ENCODE results near the gene FAM151A. TPM values are rescaled to one million over a fixed set of nuclear protein-coding genes. Genes with fewer than 3 reads are reported as not detected.

Gene FAM151A
- total RNA-seq, 1 experiment from 2014 or later, result not detected

DNA sequence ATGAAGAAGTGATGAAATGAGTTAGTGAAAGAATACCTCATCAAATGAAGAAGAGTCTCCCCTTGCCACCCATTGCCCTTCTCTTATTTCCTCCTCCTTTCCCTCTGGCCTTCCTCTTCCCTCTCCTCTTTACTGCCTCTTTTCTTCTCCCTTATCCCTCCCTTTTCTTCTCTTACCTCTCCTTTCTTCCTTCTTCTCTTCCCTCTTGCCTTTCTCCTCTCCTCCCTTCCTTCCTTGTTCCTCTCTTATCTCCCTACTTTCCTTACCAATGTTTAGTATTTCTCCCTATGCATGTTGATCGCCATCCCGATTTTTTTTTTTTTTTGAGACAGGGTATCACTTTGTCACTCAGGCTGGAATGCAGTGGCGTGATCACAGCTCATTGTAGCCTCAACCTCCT, 27.1 kb upstream of the FAM151A start:
- Mint-ChIP-seq H3K4me3 (ENCODE audit: low read depth, unreplicated experiment) (no peak overlapping the region), H3K27me3 (ENCODE audit: unreplicated experiment) (peaks cover 28% of the 10 kb centered on the region), H3K27ac (ENCODE audit: unreplicated experiment) (no peak overlapping the region), H3K9me3 (ENCODE audit: low read depth, unreplicated experiment) (no peaks in the 10 kb centered on the region), H3K4me1 (ENCODE audit: low read depth, unreplicated experiment) (peaks cover 13% of the 10 kb centered on the region), H3K36me3 (ENCODE audit: insufficient read depth, unreplicated experiment) (no peaks in the 10 kb centered on the region)
- CTCF ChIA-PET, result interaction anchor here (0.6 kb wide), 1 partner anchor 73 kb away, joined by 3 read pairs; no protein-coding TSS in a partner anchor
- BruUV-seq (replicated peaks), result no TSS peak
- intact Hi-C loops (cut with micrococcal nuclease; ENCODE audit: unreplicated experiment), result no loop called here
- TF ChIP-seq, protein P1, sequence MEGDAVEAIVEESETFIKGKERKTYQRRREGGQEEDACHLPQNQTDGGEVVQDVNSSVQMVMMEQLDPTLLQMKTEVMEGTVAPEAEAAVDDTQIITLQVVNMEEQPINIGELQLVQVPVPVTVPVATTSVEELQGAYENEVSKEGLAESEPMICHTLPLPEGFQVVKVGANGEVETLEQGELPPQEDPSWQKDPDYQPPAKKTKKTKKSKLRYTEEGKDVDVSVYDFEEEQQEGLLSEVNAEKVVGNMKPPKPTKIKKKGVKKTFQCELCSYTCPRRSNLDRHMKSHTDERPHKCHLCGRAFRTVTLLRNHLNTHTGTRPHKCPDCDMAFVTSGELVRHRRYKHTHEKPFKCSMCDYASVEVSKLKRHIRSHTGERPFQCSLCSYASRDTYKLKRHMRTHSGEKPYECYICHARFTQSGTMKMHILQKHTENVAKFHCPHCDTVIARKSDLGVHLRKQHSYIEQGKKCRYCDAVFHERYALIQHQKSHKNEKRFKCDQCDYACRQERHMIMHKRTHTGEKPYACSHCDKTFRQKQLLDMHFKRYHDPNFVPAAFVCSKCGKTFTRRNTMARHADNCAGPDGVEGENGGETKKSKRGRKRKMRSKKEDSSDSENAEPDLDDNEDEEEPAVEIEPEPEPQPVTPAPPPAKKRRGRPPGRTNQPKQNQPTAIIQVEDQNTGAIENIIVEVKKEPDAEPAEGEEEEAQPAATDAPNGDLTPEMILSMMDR (IDR thresholded peaks at IDR 0.05; ENCODE audit: unreplicated experiment), result no peak
- no peak for DNase-seq

DNA sequence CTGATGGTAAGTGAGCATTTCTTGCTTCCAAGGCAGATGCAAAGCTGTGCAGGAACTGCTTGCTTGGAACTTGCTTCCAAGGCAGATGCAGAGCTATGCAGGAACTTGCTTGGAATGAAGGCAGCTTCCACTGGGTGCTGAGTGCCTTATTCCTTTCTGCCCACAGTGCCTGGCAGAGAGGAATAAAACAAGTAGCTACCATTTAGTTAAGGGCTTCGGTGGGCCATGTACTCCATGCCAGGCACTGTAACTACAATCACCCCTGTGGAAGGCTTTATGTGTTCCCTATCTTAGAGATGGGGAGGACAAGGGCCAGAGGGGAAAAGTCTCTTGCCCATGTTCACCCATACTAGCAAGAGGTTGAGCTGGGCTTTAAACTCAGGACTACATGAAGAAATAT, 26.6 kb upstream of the FAM151A start:
- H3K27ac Mint-ChIP-seq (ENCODE audit: unreplicated experiment), result no peak overlapping the region
- H3K36me3 Mint-ChIP-seq (ENCODE audit: insufficient read depth, unreplicated experiment), result no peaks in the 10 kb centered on the region
- H3K27me3 Mint-ChIP-seq (ENCODE audit: unreplicated experiment), result peaks cover 28% of the 10 kb centered on the region
- CTCF ChIA-PET, result no interaction called here
- DNase-seq, result no peak
- no TSS peak for BruUV-seq (replicated peaks)
- no peak overlapping the region for H3K4me3 Mint-ChIP-seq (ENCODE audit: low read depth, unreplicated experiment)
- TF ChIP-seq, protein P1 (IDR thresholded peaks at IDR 0.05; ENCODE audit: unreplicated experiment), result no peak
- no peaks in the 10 kb centered on the region for H3K9me3 Mint-ChIP-seq (ENCODE audit: low read depth, unreplicated experiment)
- intact Hi-C loops (cut with micrococcal nuclease; ENCODE audit: unreplicated experiment), result no loop called here
- H3K4me1 Mint-ChIP-seq (ENCODE audit: low read depth, unreplicated experiment), result peaks cover 13% of the 10 kb centered on the region

DNA sequence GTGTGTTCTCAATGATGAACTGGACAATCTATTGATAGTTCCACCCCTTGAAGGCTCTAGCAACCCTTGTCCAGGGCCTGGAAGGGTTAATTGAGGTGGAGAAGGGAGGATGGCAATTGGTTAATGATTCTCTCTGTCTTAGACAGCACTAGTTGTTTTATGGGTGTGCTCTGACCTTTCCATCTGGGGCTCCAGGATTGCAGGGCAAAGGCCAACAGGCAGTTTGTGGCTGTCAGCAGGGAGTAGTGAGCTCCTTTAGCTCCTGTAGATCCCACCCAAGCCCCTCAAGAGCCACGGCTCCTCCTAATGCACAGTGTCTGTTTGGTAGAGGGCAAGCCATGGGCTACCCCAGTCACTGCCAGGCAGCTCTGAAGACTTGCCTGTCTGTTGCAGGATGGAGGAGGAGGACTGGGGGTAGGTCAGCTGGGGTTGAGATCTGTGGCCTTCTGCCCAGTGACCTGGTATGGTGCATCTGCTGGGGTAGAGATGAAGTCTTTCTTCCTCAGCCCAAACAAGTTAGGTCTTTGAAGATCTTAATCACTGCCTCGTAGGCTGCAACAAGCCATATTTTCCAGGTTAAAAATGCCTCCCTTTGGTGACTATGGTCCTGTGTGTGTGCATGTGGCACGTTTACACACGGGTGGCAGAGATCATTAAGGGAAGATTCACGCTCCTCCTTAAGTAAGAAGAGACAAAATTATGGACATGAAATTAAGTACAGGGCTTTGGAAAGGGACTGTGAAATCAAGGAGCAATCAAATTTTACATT, 26.0 kb upstream of the FAM151A start:
- CTCF ChIA-PET, result interaction anchor here (0.6 kb wide), 1 partner anchor 1042 kb away, joined by 5 read pairs; no protein-coding TSS in a partner anchor
- no peak for DNase-seq
- Mint-ChIP-seq H3K9me3 (ENCODE audit: low read depth, unreplicated experiment) (no peaks in the 10 kb centered on the region), H3K27me3 (ENCODE audit: unreplicated experiment) (peaks cover 28% of the 10 kb centered on the region), H3K27ac (ENCODE audit: unreplicated experiment) (no peak overlapping the region), H3K36me3 (ENCODE audit: insufficient read depth, unreplicated experiment) (no peaks in the 10 kb centered on the region), H3K4me1 (ENCODE audit: low read depth, unreplicated experiment) (peaks cover 13% of the 10 kb centered on the region), H3K4me3 (ENCODE audit: low read depth, unreplicated experiment) (no peak overlapping the region)
- intact Hi-C loops (cut with micrococcal nuclease; ENCODE audit: unreplicated experiment), result no loop called here
- BruUV-seq (replicated peaks), result no TSS peak
- TF ChIP-seq, protein P1 (IDR thresholded peaks at IDR 0.05; ENCODE audit: unreplicated experiment), result no peak

DNA sequence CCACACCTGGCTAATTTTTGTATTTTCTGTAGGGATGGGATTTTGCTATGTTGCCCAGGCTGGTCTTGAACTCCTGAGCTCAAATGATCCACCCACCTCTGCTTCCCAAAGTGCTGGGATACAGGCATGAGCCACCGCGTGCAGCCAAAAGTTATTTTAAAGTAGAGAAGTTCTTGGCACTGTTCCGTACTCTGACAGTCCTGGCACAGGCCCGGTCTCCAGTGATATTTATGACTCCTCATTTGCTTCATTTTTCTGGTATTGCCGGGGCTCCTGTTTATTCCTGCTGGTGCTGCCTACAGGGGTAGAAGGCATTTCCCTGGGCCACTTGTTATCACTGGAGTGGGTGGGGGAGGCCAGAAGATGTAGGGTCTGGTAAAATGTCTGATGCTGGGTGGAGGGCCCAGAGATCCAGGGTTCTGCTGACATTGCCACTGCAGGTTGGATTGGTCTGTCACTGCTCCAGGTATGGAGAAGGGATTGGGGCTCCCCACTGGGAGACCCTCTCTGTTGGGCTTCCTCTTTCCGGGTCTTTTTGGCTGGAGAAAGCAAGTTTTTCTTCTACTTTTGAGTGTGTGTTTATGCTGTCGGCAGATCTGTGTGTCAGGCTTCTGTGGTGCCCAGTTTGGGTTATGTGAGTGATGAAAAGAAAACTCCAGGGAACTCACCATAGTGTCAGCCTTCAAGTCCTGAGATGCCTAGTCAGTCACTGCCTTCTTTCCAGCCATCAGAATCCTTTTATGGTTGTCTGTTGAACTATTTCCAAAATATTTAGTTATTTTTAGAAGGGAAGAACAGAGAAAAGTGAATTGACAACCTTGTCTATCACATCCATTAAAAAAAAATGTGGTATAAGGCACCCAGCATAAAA, 22.7 kb upstream of the FAM151A start:
- Mint-ChIP-seq H3K36me3 (ENCODE audit: insufficient read depth, unreplicated experiment) (no peaks in the 10 kb centered on the region), H3K27ac (ENCODE audit: unreplicated experiment) (no peak overlapping the region), H3K27me3 (ENCODE audit: unreplicated experiment) (peaks cover 38% of the 10 kb centered on the region), H3K4me3 (ENCODE audit: low read depth, unreplicated experiment) (no peak overlapping the region), H3K4me1 (ENCODE audit: low read depth, unreplicated experiment) (peaks cover 13% of the 10 kb centered on the region), H3K9me3 (ENCODE audit: low read depth, unreplicated experiment) (peaks cover 5% of the 10 kb centered on the region)
- intact Hi-C loops (cut with micrococcal nuclease; ENCODE audit: unreplicated experiment), result no loop called here
- CTCF ChIA-PET, result no interaction called here
- no TSS peak for BruUV-seq (replicated peaks)
- DNase-seq, result no peak
- TF ChIP-seq, protein P1 (IDR thresholded peaks at IDR 0.05; ENCODE audit: unreplicated experiment), result no peak
